ENCODE results near the gene RFESD. TPM values are rescaled to one million over a fixed set of nuclear protein-coding genes. Genes with fewer than 3 reads are reported as not detected.

The RFESD gene
- total and polyA plus RNA-seq, 2 of the 4 experiments (the other 2 are of a cell fraction): 1.5 to 2.7 TPM

GRCh38 chr5:95600557-95600956, 46.0 kb upstream of the RFESD start:
- Histone ChIP-seq H3K14ac (replicated peaks; ENCODE audit: low read depth, low read length) (peak overlapping the region; percentile 97; the same call in 1 of the 2 replicates), H2BK120ac (ENCODE audit: low read depth, low read length) (peak overlapping the region; percentile 97), H2AK9ac (replicated peaks; ENCODE audit: low read depth, low read length, poor library complexity) (no peak overlapping the region), H3K9me3 (ENCODE audit: control insufficient read depth, insufficient read depth, low read length) (no peaks in the 10 kb centered on the region), H3K4me2 (ENCODE audit: low read depth, low read length) (peak overlapping the region; percentile 39; the same call in 1 of the 2 replicates), H3K4ac (ENCODE audit: low read depth, low read length) (peak overlapping the region; percentile 93; the same call in 1 of the 2 replicates), H3K9ac (ENCODE audit: low read depth, low read length) (no peak overlapping the region), H2BK20ac (ENCODE audit: low read depth, low read length) (peak overlapping the region; percentile 89; the same call in 1 of the 2 replicates), H2AFZ (replicated peaks; ENCODE audit: low read length, poor library complexity) (no peak overlapping the region), H4K5ac (ENCODE audit: low read depth, low read length) (no peak overlapping the region), H3K4me3 (ENCODE audit: insufficient read depth, low read depth, low read length) (no peak overlapping the region), H3K56ac (ENCODE audit: extremely low read depth, insufficient read depth, low read length) (no peak overlapping the region), H3K36me3 (ENCODE audit: control insufficient read depth, insufficient read depth, low read length) (peaks cover 2% of the 10 kb centered on the region; the same call in 1 of the 2 replicates), H4K91ac (ENCODE audit: insufficient read depth, low read depth, low read length) (no peak overlapping the region), H3K79me1 (ENCODE audit: low read depth in 1 of 2, low read length in 2 of 2) (peaks cover 16 to 25% of the 10 kb centered on the region in 2 experiments), H3K4me1 (ENCODE audit: control insufficient read depth, insufficient read depth, low read length) (peaks cover 3% of the 10 kb centered on the region; the same call in 1 of the 2 replicates), H3K18ac (ENCODE audit: low read depth, low read length) (peak overlapping the region; percentile 46; the same call in 1 of the 2 replicates), H3K23ac (ENCODE audit: low read depth, low read length) (peak overlapping the region; percentile 94; the same call in 1 of the 2 replicates), H2BK15ac (ENCODE audit: low read depth, low read length) (0 out of 3 replicates have a peak overlapping the region, but pooled peaks have one; percentile 76), H4K8ac (ENCODE audit: low read depth in 2 of 2, low read length in 2 of 2) (no peak overlapping the region), H3K27me3 (ENCODE audit: control insufficient read depth, insufficient read depth, low read length) (no peaks in the 10 kb centered on the region), H3K9me1 (ENCODE audit: insufficient read depth, low read length) (peaks cover 8% of the 10 kb centered on the region), H4K20me1 (ENCODE audit: insufficient read depth, low read length) (no peaks in the 10 kb centered on the region), H2BK5ac (ENCODE audit: low read depth, low read length, poor library complexity, severe bottlenecking) (peak overlapping the region; percentile 91), H3K27ac (ENCODE audit: insufficient read depth, low read length) (no peak overlapping the region), H2AK5ac (ENCODE audit: low read depth, low read length) (no peak overlapping the region)
- BruUV-seq (replicated peaks): no TSS peak
- intact Hi-C loops (cut with micrococcal nuclease): no loop called here
- TF ChIP-seq SMC3 (IDR thresholded peaks at IDR 0.05; ENCODE audit: low read depth, low read length) (no peak), CEBPB (IDR thresholded peaks at IDR 0.05; ENCODE audit: low read depth, low read length) (no peak), ELK1 (IDR thresholded peaks at IDR 0.05; ENCODE audit: borderline replicate concordance, low read depth, low read length) (no peak), MXI1 (IDR thresholded peaks at IDR 0.05; ENCODE audit: borderline replicate concordance, low read depth, low read length) (peak; percentile 96), MAFK (IDR thresholded peaks at IDR 0.05; ENCODE audit: low read depth, low read length) (no peak), MAZ (IDR thresholded peaks at IDR 0.05; ENCODE audit: borderline replicate concordance, low read depth, low read length) (no peak), RFX5 (IDR thresholded peaks at IDR 0.05; ENCODE audit: low read depth, low read length) (no peak), RAD21 (IDR thresholded peaks at IDR 0.05; ENCODE audit: low read length) (no peak), FOS (IDR thresholded peaks at IDR 0.05; ENCODE audit: low read depth, low read length) (no peak), BHLHE40 (IDR thresholded peaks at IDR 0.05; ENCODE audit: low read depth, low read length) (peak; percentile 40; the same call in 1 of the 2 replicates), NFE2L2 (IDR thresholded peaks at IDR 0.05; ENCODE audit: low read depth, low read length) (no peak), CHD1 (IDR thresholded peaks at IDR 0.05; ENCODE audit: low read depth, low read length) (no peak), POLR2A (IDR thresholded peaks at IDR 0.05; ENCODE audit: low read depth, low read length) (no peak), RCOR1 (IDR thresholded peaks at IDR 0.05; ENCODE audit: insufficient replicate concordance, low read length) (peak; percentile 93)
- TF ChIP-seq, protein P1, sequence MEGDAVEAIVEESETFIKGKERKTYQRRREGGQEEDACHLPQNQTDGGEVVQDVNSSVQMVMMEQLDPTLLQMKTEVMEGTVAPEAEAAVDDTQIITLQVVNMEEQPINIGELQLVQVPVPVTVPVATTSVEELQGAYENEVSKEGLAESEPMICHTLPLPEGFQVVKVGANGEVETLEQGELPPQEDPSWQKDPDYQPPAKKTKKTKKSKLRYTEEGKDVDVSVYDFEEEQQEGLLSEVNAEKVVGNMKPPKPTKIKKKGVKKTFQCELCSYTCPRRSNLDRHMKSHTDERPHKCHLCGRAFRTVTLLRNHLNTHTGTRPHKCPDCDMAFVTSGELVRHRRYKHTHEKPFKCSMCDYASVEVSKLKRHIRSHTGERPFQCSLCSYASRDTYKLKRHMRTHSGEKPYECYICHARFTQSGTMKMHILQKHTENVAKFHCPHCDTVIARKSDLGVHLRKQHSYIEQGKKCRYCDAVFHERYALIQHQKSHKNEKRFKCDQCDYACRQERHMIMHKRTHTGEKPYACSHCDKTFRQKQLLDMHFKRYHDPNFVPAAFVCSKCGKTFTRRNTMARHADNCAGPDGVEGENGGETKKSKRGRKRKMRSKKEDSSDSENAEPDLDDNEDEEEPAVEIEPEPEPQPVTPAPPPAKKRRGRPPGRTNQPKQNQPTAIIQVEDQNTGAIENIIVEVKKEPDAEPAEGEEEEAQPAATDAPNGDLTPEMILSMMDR (conservative IDR thresholded peaks at IDR 0.05; ENCODE audit: low read depth, low read length): no peak
- TF ChIP-seq, protein P2, sequence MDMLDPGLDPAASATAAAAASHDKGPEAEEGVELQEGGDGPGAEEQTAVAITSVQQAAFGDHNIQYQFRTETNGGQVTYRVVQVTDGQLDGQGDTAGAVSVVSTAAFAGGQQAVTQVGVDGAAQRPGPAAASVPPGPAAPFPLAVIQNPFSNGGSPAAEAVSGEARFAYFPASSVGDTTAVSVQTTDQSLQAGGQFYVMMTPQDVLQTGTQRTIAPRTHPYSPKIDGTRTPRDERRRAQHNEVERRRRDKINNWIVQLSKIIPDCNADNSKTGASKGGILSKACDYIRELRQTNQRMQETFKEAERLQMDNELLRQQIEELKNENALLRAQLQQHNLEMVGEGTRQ (IDR thresholded peaks at IDR 0.05; ENCODE audit: low read depth, low read length): no peak
- WGBS, 2 experiments (ENCODE audit: extremely low coverage in 2 of 2, insufficient read length in 1 of 2): no CpG with 5 or more reads among the region's 1 CpG
- DNase-seq (peak; percentile 82), ATAC-seq (ENCODE audit: low read depth) (peak; percentile 81)
- dilution Hi-C loops (cut with HindIII; ENCODE audit: low sequenced_read_pairs, unreplicated experiment): no loop called here
- in situ Hi-C loops (cut with MboI; ENCODE audit: low sequenced_read_pairs): no loop called here
- CTCF ChIA-PET: interaction anchor here (0.8 kb wide), 1 partner anchor 22 kb away, joined by 3 read pairs; no protein-coding TSS in a partner anchor
- POLR2A ChIA-PET (ENCODE audit: unreplicated experiment): no interaction called here

Measured in IMR-90 (cell line).